GM12874 (cell line): ENCODE data around the gene IP6K3.

ENCODE experiments used
- TF ChIP-seq, protein P1 (sequence below): IDR thresholded peaks from 2 replicates; pipeline ENCODE4 v1.5.1; 2011; ENCODE audit warnings: low read depth, mild to moderate bottlenecking, control low read depth, low read length, moderate library complexity; ENCODE audit not compliant: insufficient read depth

Gene IP6K3

DNA sequence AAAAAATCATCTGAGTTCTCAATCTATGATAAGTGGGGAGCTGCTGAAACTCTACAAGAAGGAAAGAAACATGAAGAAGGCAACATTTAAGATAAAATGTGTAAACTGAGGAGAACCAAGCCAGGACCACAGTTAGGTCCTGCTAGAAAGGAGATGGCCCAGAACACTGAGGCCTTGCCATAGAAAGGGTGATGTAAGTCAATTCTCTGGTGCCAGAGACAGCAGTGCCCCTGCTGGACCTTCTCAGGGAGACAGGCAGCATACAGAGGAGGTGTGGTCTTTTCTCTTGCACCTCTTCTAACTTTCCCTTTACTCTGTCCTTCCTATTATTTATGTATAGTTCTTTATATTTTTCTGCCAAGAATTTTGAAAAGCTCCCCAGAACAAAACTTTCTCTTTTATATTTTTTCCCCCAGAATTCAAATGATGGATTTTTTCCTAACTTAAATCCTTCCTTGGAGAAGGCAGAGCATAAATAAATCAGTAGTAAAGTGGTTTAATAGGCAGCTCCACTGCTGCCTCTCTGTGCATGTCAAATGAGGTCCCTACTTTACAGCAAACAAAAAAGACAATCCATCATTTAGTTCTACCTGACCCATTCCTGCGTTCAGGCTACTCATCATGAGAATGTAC, 44.2 kb downstream of the IP6K3 start:
- TF ChIP-seq, protein P1, sequence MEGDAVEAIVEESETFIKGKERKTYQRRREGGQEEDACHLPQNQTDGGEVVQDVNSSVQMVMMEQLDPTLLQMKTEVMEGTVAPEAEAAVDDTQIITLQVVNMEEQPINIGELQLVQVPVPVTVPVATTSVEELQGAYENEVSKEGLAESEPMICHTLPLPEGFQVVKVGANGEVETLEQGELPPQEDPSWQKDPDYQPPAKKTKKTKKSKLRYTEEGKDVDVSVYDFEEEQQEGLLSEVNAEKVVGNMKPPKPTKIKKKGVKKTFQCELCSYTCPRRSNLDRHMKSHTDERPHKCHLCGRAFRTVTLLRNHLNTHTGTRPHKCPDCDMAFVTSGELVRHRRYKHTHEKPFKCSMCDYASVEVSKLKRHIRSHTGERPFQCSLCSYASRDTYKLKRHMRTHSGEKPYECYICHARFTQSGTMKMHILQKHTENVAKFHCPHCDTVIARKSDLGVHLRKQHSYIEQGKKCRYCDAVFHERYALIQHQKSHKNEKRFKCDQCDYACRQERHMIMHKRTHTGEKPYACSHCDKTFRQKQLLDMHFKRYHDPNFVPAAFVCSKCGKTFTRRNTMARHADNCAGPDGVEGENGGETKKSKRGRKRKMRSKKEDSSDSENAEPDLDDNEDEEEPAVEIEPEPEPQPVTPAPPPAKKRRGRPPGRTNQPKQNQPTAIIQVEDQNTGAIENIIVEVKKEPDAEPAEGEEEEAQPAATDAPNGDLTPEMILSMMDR = peak; percentile 76

DNA sequence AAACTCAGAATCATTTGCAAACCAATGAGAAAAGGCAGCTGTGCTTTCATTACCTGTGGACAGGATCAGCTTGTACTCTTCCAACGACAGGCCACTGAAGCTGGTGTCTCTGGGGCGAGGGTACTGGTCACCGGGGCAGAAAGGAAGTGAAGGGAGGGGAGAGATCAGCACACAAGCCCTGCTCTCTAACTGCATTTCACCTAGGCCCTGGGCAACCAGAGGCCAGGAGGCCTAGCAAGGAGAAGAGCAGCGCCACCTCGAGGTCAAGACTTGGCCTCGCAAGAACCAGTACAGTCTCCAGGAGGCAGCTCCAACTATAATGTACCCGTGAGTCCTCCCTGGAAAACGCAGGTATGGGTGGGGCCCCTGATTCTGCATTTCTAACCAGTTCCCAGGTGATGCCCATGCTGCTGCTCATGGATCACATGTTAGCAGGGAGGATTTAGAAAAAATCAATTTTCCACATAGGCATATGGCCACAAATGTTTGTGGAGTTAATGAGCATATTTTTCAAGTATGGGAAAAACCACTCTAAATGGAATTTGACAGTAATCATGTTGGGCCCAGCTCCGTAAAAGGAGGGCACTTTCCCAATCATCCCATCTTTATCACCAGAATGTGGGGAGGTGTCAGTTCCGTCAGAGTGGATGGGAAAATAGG, 46.2 kb downstream of the IP6K3 start:
- TF ChIP-seq, protein P1 = peak; percentile 92

DNA sequence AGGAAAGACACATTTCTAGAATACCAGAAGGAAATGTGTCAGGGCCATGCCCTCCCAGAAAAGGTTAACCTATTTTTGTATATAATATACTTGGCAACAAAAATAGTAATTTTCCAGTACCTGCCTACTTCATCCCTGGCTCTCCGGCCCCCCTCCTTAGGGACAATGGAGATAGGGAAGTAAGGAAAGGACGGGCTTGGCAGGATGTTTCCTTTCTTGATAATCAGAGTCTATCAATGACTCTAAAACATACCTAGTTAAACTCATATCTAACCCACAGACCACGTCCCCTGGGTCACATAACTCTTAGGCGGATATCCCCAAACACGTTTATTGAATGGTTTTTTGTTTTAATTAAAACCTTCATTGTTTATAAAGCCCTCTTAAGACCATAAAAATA, 47.0 kb downstream of the IP6K3 start:
- TF ChIP-seq, protein P1 = no peak

DNA sequence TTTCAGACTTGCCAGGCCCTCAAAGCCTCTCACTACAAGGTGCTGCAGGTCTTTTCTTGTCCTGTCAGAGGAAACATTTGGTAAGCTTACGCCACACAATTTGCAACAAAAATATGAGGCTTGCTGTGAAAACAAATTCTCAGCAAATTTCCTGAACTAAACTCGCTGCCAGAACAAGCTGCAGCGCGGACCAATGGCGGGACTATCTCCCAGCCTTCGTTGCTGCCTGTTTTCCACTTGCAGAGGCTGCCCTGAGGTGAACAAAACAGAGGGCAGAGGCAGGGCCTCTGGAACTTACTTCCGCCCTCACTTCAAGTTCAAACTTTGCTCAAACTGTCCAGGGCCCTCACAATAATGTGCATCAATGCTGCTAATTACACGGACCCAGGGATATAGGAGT, 47.6 kb downstream of the IP6K3 start:
- TF ChIP-seq, protein P1 = no peak

DNA sequence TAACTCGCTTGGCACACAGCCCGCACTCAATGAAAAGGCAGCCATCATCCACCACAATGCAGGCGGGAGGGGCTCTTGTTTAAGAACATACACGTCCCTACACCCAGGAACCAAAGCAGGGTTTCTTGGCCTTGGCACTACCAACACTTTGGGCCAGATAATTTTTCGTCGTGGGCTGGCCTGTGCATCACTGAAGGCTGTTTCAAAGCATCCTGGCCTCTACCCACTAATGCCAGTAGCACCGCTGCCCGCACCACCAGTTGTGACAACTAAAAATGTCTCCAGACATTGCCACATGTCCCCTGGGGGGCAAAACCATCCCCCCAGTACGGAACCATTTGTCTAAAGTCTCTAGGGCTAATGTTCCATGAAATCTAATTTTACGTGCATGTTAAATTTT, 48.2 kb downstream of the IP6K3 start:
- TF ChIP-seq, protein P1 = no peak

DNA sequence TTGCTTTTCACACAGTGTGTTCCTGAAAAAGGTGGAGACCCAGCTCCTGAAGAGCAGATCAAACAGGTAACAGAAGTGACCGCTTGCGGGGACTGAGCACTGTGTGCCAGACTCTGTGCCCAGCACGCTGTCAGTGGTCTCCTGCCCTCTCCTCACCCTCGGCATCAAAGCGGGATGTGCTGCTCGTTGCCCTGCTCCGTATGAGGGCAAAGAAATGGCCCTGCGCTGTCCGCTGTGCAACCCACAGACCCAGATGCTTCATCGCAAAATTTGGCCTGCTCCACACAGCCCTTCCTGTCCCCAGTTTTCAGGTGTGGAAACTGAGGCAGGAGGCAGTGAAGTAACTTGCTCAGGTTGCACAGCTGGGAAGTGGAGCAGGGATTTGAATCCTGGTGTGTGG, 48.9 kb downstream of the IP6K3 start:
- TF ChIP-seq, protein P1 = no peak

DNA sequence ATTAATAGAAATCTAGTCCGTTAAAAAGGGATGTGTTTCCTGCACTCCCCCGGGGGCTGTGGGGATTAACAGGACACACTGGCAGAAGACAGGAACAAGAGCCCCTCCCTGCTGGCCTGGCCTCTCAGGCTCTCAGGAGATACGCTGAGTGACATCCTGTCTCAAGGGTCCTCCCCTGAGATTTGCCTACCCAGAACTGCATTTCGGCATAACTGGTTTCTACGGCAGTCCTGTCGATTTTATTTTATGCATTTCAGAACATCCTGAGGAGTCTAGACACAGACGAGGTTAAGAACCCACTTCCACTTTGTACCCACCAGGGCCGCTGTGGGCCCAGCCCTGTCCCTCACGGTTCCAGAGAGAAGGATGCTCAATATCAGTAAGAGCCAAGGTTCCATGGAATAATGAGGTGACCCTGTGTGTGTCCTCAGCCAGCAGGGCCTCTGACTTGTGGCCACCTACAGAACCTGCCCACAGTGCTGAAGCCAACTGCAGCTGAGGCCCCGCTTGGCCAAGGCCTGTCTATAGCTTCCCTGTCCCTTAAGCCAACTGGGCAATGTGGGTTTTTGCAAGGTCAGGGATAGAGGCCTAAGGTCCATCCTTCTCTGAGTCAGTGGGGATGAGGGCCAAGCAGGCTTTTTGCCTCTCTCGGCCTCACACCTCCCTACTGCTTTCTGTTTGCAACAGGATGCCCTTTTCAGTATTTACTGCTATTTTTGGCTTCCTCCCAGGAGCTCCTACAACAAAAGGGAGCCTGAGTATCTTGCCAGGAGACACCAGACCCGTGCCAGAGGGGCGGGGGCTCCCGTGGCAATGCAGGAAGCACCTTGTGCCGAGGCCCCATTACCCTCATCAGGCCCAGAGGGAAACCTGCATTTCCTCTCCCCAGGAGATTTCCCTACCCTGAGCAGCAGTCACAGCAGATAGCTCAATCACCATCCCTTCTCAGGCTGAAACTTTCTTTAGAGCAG, 49.9 kb downstream of the IP6K3 start:
- TF ChIP-seq, protein P1 = no peak
